GM12878 (cell line): ENCODE data around the gene CLCA2. TPM values are rescaled to one million over a fixed set of nuclear protein-coding genes. Genes with fewer than 3 reads are reported as not detected.

Experiments used
- ATAC-seq: fragments of 200-7000 bp; cut with Tn5 transposase; 3 replicates; pipeline ENCODE4 v1.9.1; 2020; ENCODE audit warnings: mild to moderate bottlenecking, moderate library complexity
- BruUV-seq: library from RNA; stranded (reverse); fragments of 400-500 nt; replicated peaks from 2 replicates; lab custom pipeline; 2021; lab: Mats Ljungman, UMichigan
- CTCF ChIA-PET: fragments of 300-600 bp; sonication (Branson Sonifier 250); formaldehyde crosslinking; extraction: SDS; loops from one replicate; lab custom pipeline; 2021; ENCODE audit warnings: inconsistent platforms; lab: Yijun Ruan, JAX
- POLR2A ChIA-PET: fragments of 350-600 bp; formaldehyde crosslinking; extraction: SDS; loops from one replicate; lab custom pipeline; 2021; ENCODE audit warnings: inconsistent platforms; lab: Charles Lee
- RAD21 ChIA-PET: fragments of 300-600 bp; sonication (Branson Sonifier 250); formaldehyde crosslinking; loops from one replicate; lab custom pipeline; 2023; ENCODE audit warnings: antibody characterized with exemption; ENCODE audit not compliant: unreplicated experiment; lab: Charles Lee
- SMC1A ChIA-PET: fragments of 300-600 bp; sonication (Branson Sonifier 250); formaldehyde crosslinking; loops from one replicate; lab custom pipeline; 2023; ENCODE audit not compliant: unreplicated experiment, uncharacterized antibody; lab: Charles Lee
- DNase-seq: peaks from one replicate; pipeline ENCODE4 v3.0.0-alpha.2; 2011; ENCODE audit warnings: low read depth, low spot score
- FAIRE-seq: peaks from 3 replicates; lab custom pipeline; 2011; peaks lifted over from hg19 to GRCh38; lab: Jason Lieb, UNC
- H2AFZ ChIP-seq: 2 replicates; pipeline ENCODE4 v1.6.0; 2011; ENCODE audit warnings: low read depth, low read length, control low read depth; ENCODE audit not compliant: control insufficient read depth
- H3K27ac ChIP-seq: 2 replicates; pipeline ENCODE4 v1.5.1; 2011; ENCODE audit warnings: control low read depth; ENCODE audit not compliant: control insufficient read depth, insufficient read depth
- H3K27me3 ChIP-seq, 2 experiments: replicated peaks in 1 of 2; 2 replicates each; pipeline versions ENCODE4 v1.6.0 to v1.6.1; 2011; ENCODE audit warnings: low read length in 1 of 2; ENCODE audit not compliant: control insufficient read depth in 2 of 2, insufficient read depth in 2 of 2
- H3K36me3 ChIP-seq, 2 experiments: 2 replicates each; pipeline ENCODE4 v1.5.1; 2011; ENCODE audit warnings: low read length in 1 of 2; ENCODE audit not compliant: control insufficient read depth in 2 of 2, insufficient read depth in 2 of 2
- H3K4me1 ChIP-seq: 2 replicates; pipeline ENCODE4 v1.6.1; 2011; ENCODE audit warnings: mild to moderate bottlenecking, low read length, moderate library complexity, mixed read lengths; ENCODE audit not compliant: control insufficient read depth, insufficient read depth
- H3K4me2 ChIP-seq: 2 replicates; pipeline ENCODE4 v1.6.0; 2011; ENCODE audit warnings: control low read depth; ENCODE audit not compliant: control insufficient read depth, insufficient read depth
- H3K4me3 ChIP-seq: fragments of 200-600 bp; sonication (generic); 2 replicates; pipeline ENCODE4 v1.5.1; 2016
- H3K79me2 ChIP-seq: 2 replicates; pipeline ENCODE4 v1.6.0; 2011; ENCODE audit warnings: low read length; ENCODE audit not compliant: control insufficient read depth, insufficient read depth
- H3K9ac ChIP-seq: 2 replicates; pipeline ENCODE4 v1.8.0; 2011; ENCODE audit warnings: low read length, control low read depth, mixed read lengths; ENCODE audit not compliant: control insufficient read depth, insufficient read depth
- H3K9me3 ChIP-seq: replicated peaks from 3 replicates; pipeline ENCODE4 v1.5.1; 2011; ENCODE audit warnings: mild to moderate bottlenecking, low read length; ENCODE audit not compliant: control insufficient read depth, insufficient read depth
- H4K20me1 ChIP-seq: 2 replicates; pipeline ENCODE4 v1.6.0; 2011; ENCODE audit not compliant: control insufficient read depth, insufficient read depth
- BCL11A ChIP-seq: IDR thresholded peaks from 2 replicates; pipeline ENCODE4 v1.6.1; 2011; ENCODE audit warnings: low read depth, low read length
- CBX3 ChIP-seq: fragments of 200-600 bp; sonication (generic); IDR thresholded peaks from 2 replicates; pipeline ENCODE4 v1.6.1; 2016; ENCODE audit warnings: low read depth, borderline replicate concordance
- IRF5 ChIP-seq: fragments of 450-650 bp; IDR thresholded peaks from 2 replicates; pipeline ENCODE4 v1.6.1; 2017; ENCODE audit warnings: borderline replicate concordance
- KAT2A ChIP-seq: conservative IDR thresholded peaks from 2 replicates; pipeline ENCODE4 v1.6.1; 2011; ENCODE audit warnings: low read depth, low read length; ENCODE audit not compliant: control insufficient read depth
- NR2C2 ChIP-seq: IDR thresholded peaks from 2 replicates; pipeline ENCODE4 v1.6.1; 2011; ENCODE audit warnings: borderline replicate concordance, low read depth; ENCODE audit not compliant: control insufficient read depth, insufficient read length
- YBX1 ChIP-seq: fragments of 450-650 bp; IDR thresholded peaks from 2 replicates; pipeline ENCODE4 v1.6.1; 2016; ENCODE audit warnings: antibody characterized with exemption
- ZBED1 ChIP-seq: IDR thresholded peaks from 2 replicates; pipeline ENCODE4 v1.6.1; 2016; ENCODE audit warnings: borderline replicate concordance
- WGBS: methylation state at CpG from one replicate; pipeline ENCODE4 v1.1.6; 2016; ENCODE audit warnings: low lambda C conversion rate; ENCODE audit not compliant: insufficient replicate concordance, insufficient coverage; ENCODE audit errors: missing lambda C conversion rate; 5-methylcytosine and 5-hydroxymethylcytosine counted together
- in situ Hi-C: fragments of 300-500 bp; cut with MboI; formaldehyde crosslinking; loops from 9 replicates; pipeline ENCODE4 v1.14.3; 2018; ENCODE audit warnings: mixed read lengths
- intact Hi-C: fragments of 100-400 bp; cut with micrococcal nuclease; formaldehyde crosslinking; loops from one replicate; pipeline ENCODE4 v1.14.2; 2022; ENCODE audit not compliant: unreplicated experiment
- polyA plus RNA-seq, 11 experiments: library from polyadenylated mRNA; depleted of rRNA in 4 of 11; unstranded in 6 of 11; stranded (reverse) in 5 of 11; fragments of >200 nt; fragmentation: Nextera tagmentation in 4 of 11; fragmentation: Illumina TruSeq in 1 of 11; extraction: Ambion mirVana in 4 of 11; extraction: Trizol in 1 of 11; gene quantifications; 1 replicate in 1 of 11; 2 replicates in 10 of 11; pipeline versions ENCODE4 v1.2.1 to v1.2.3, GENCODE V29; 2011 to 2016; ENCODE audit warnings: inconsistent platforms in 2 of 11, missing spikeins in 2 of 11, low read depth in 1 of 11
- total RNA-seq, 4 experiments: library from RNA; depleted of rRNA in 3 of 4; stranded (reverse); fragments of >200 nt in 3 of 4; fragmentation: Illumina TruSeq in 1 of 4; extraction: Trizol in 1 of 4; gene quantifications; 2 replicates each; pipeline versions ENCODE4 v1.2.1 to v1.2.3, GENCODE V29; 2013 to 2021

The CLCA2 gene
- total and polyA plus RNA-seq, 10 of the 15 experiments (the other 5 are each of a cell fraction or from before 2014, with no cell fraction given), result 0.01 to 0.20 (median 0.08) TPM; not detected in 6

- ChIA-PET CTCF (interaction anchor here (1.0 kb wide), 1 partner anchor 36 kb away, joined by 4 read pairs; no protein-coding TSS in a partner anchor), RAD21 (interaction anchor here (1.7 kb wide), 1 partner anchor 86 kb away, joined by 4 read pairs; no protein-coding TSS in a partner anchor)
- H3K4me2 ChIP-seq, result no peak overlapping the region
- H3K9ac ChIP-seq, result no peak overlapping the region
- H3K27ac ChIP-seq, result no peak overlapping the region
- BruUV-seq, result no TSS peak
- in situ Hi-C loops, result no loop called here
- FAIRE-seq, result no peak
- no peak for ATAC-seq
- H3K79me2 ChIP-seq, result no peaks in the 10 kb centered on the region
- H3K36me3 ChIP-seq, result no peaks in the 10 kb centered on the region
- no peak overlapping the region for H2AFZ ChIP-seq
- no peaks in the 10 kb centered on the region for H3K9me3 ChIP-seq
- TF ChIP-seq NR2C2 (no peak), YBX1 (no peak), ZBED1 (no peak), KAT2A (no peak), CBX3 (no peak), IRF5 (no peak), BCL11A (no peak)
- TF ChIP-seq, all 136 proteins: peak for 0
- H4K20me1 ChIP-seq, result no peaks in the 10 kb centered on the region
- no peak for DNase-seq
- intact Hi-C loops, result no loop called here
- WGBS, result 14% methylated on average over 6 of the region's 6 CpGs
- no peak overlapping the region for H3K4me3 ChIP-seq
- H3K27me3 ChIP-seq, result no peaks in the 10 kb centered on the region
- no peaks in the 10 kb centered on the region for H3K4me1 ChIP-seq
- SMC1A ChIA-PET, result interaction anchor here (1.1 kb wide), 1 partner anchor 91 kb away, joined by 3 read pairs; no protein-coding TSS in a partner anchor
- POLR2A ChIA-PET, result interaction anchor here (0.6 to 0.7 kb wide), 2 partner anchors 19 to 40 kb away, joined by 5 read pairs; no protein-coding TSS in a partner anchor
These were observed 7.6 kb upstream of the CLCA2 start for GRCh38 chr1:86416343-86416742.
